ENCODE data around the gene BMAL1.

- TF ChIP-seq CTCF (IDR thresholded peaks at IDR 0.05; ENCODE audit: extremely low read depth in 1 of 2, insufficient read depth in 1 of 2, low read depth in 1 of 2, low read length in 2 of 2) (peak; percentile 82 to 91), POLR2A (IDR thresholded peaks at IDR 0.05; ENCODE audit: low read depth, low read length) (no peak), FOS (IDR thresholded peaks at IDR 0.05; ENCODE audit: borderline replicate concordance, insufficient read depth, low read length) (no peak), MAX (IDR thresholded peaks at IDR 0.05; ENCODE audit: insufficient read depth, insufficient read length) (no peak), GATA2 (IDR thresholded peaks at IDR 0.05; ENCODE audit: insufficient read depth, insufficient read length, low read depth, low read length) (no peak), POLR2AphosphoS5 (IDR thresholded peaks at IDR 0.05; ENCODE audit: insufficient read depth, low read depth, low read length) (no peak)
These were observed 57.7 kb downstream of the BMAL1 start for GRCh38 chr11:13335319-13335718.
